Transverse colon (tissue), 3 donors: ENCODE results near the gene PPM1H.

Source experiments
- CTCF ChIP-seq, 5 experiments: fragments of 200-600 bp in 3 of 5; fragments of 450-650 bp in 2 of 5; sonication (generic) in 3 of 5; IDR thresholded peaks; 1 replicate in 2 of 5; 2 replicates in 3 of 5; pipeline ENCODE4 v1.5.1; 2016 to 2017; ENCODE audit warnings: antibody characterized with exemption in 5 of 5, inconsistent platforms in 3 of 5, mild to moderate bottlenecking in 2 of 5, moderate library complexity in 1 of 5
- POLR2A ChIP-seq: fragments of 450-650 bp; IDR thresholded peaks from one replicate; pipeline ENCODE4 v1.6.1; 2016; ENCODE audit warnings: antibody characterized with exemption, mild to moderate bottlenecking, moderate library complexity

- TF ChIP-seq POLR2A (no peak), CTCF (IDR thresholded peaks at IDR 0.05) (no peak)
Measured at GRCh38 chr12:62736596-62736995, 198.4 kb downstream of the PPM1H start.
